PC-3 (cell line): ENCODE data around the gene MAST3. TPM values are rescaled to one million over a fixed set of nuclear protein-coding genes. Genes with fewer than 3 reads are reported as not detected.

Source experiments
- ATAC-seq: fragments of 200-7000 bp; cut with Tn5 transposase; 2 replicates; pipeline ENCODE4 v1.9.1; 2020; ENCODE audit warnings: mild to moderate bottlenecking, moderate library complexity
- BruUV-seq: library from RNA; stranded (reverse); fragments of 400-500 nt; replicated peaks from 2 replicates; lab custom pipeline; 2021; lab: Mats Ljungman, UMichigan
- CTCF ChIA-PET: fragments of 300-600 bp; sonication (Branson Sonifier 250); formaldehyde crosslinking; loops from one replicate; lab custom pipeline; 2022; ENCODE audit warnings: antibody characterized with exemption; lab: Charles Lee
- POLR2A ChIA-PET: fragments of 300-600 bp; sonication (Branson Sonifier 250); formaldehyde crosslinking; loops from one replicate; lab custom pipeline; 2022; ENCODE audit warnings: antibody characterized with exemption; ENCODE audit not compliant: unreplicated experiment; lab: Charles Lee
- DNase-seq: peaks from one replicate; pipeline ENCODE4 v3.0.0-alpha.2; 2015
- H2AFZ ChIP-seq: fragments of 300-600 bp; sonication (generic); 2 replicates; pipeline ENCODE4 v1.6.0; 2016; ENCODE audit warnings: antibody characterized with exemption, low read length
- H3F3A ChIP-seq: fragments of 300-600 bp; sonication (generic); one replicate; pipeline ENCODE4 v1.6.0; 2017; ENCODE audit warnings: antibody characterized with exemption, low read length, control low read depth, mild to moderate bottlenecking; ENCODE audit not compliant: unreplicated experiment
- H3K27ac ChIP-seq: fragments of 300-600 bp; sonication (generic); 2 replicates; pipeline ENCODE4 v1.5.1; 2016; ENCODE audit warnings: mild to moderate bottlenecking, low read length
- H3K27me3 ChIP-seq: fragments of 300-600 bp; sonication (generic); 2 replicates; pipeline ENCODE4 v1.6.1; 2016; ENCODE audit warnings: low read length, mixed read lengths
- H3K36me3 ChIP-seq: fragments of 300-600 bp; sonication (generic); 2 replicates; pipeline ENCODE4 v1.6.1; 2016; ENCODE audit warnings: low read depth, mixed run types, low read length, mixed read lengths
- H3K4me1 ChIP-seq: fragments of 300-600 bp; sonication (generic); 2 replicates; pipeline ENCODE4 v1.5.1; 2016; ENCODE audit warnings: low read length; ENCODE audit not compliant: insufficient read depth
- H3K4me2 ChIP-seq: fragments of 300-600 bp; sonication (generic); 2 replicates; pipeline ENCODE4 v1.6.0; 2016; ENCODE audit warnings: low read length
- H3K4me3 ChIP-seq: fragments of 300-600 bp; sonication (generic); 2 replicates; pipeline ENCODE4 v1.5.1; 2016; ENCODE audit warnings: mild to moderate bottlenecking, low read length, mixed read lengths
- H3K79me2 ChIP-seq: fragments of 300-600 bp; sonication (generic); 2 replicates; pipeline ENCODE4 v1.6.1; 2017; ENCODE audit warnings: low read length, mixed read lengths
- H3K9ac ChIP-seq: fragments of 300-600 bp; sonication (generic); 2 replicates; pipeline ENCODE4 v1.6.0; 2016; ENCODE audit warnings: mild to moderate bottlenecking, low read length
- H3K9me2 ChIP-seq: fragments of 300-600 bp; sonication (generic); replicated peaks from 2 replicates; pipeline ENCODE4 v1.6.1; 2016; ENCODE audit warnings: mixed run types, low read length, mixed read lengths
- H3K9me3 ChIP-seq: fragments of 300-600 bp; sonication (generic); 2 replicates; pipeline ENCODE4 v1.6.1; 2016; ENCODE audit warnings: low read length, mixed read lengths
- H4K20me1 ChIP-seq: fragments of 300-600 bp; sonication (generic); 2 replicates; pipeline ENCODE4 v1.6.1; 2016; ENCODE audit warnings: low read length, mixed read lengths
- CTCF ChIP-seq: fragments of 300-600 bp; sonication (generic); conservative IDR thresholded peaks from 2 replicates; pipeline ENCODE4 v1.5.1; 2017; ENCODE audit warnings: antibody characterized with exemption, low read depth, mild to moderate bottlenecking, low read length
- EZH2 ChIP-seq: fragments of 300-600 bp; sonication (generic); IDR thresholded peaks from one replicate; pipeline ENCODE4 v1.6.1; 2017; ENCODE audit warnings: antibody characterized with exemption, mild to moderate bottlenecking, low read length; ENCODE audit not compliant: unreplicated experiment
- EZH2phosphoT487 ChIP-seq: fragments of 300-600 bp; sonication (generic); IDR thresholded peaks from 2 replicates; pipeline ENCODE4 v1.6.1; 2018; ENCODE audit warnings: mild to moderate bottlenecking, antibody characterized with exemption, low read length, borderline replicate concordance
- intact Hi-C: fragments of 100-400 bp; cut with micrococcal nuclease; formaldehyde crosslinking; loops from 2 replicates; pipeline ENCODE4 v1.9.0; 2023
- total RNA-seq: library from RNA; depleted of rRNA; stranded (reverse); fragments of >200 nt; gene quantifications from 2 replicates; pipeline ENCODE4 v1.2.3, GENCODE V29; 2014

MAST3 gene
- total RNA-seq, 1 experiment from 2014 or later: 8.1 TPM

GRCh38 chr19:18150776-18151624 is 53.4 kb downstream of the MAST3 start:
- intact Hi-C loops: no loop called here
- Histone ChIP-seq H2AFZ (no peak overlapping the region), H4K20me1 (no peaks in the 10 kb centered on the region; the same call in 1 of the 2 replicates), H3K27ac (no peak overlapping the region), H3K27me3 (no peaks in the 10 kb centered on the region), H3K4me2 (peak overlapping the region; percentile 95), H3K9ac (peak overlapping the region; percentile 99; the same call in 1 of the 2 replicates), H3K79me2 (peaks cover 26% of the 10 kb centered on the region), H3K9me3 (no peaks in the 10 kb centered on the region), H3K36me3 (no peaks in the 10 kb centered on the region), H3F3A (no peaks in the 10 kb centered on the region), H3K4me3 (peak overlapping the region; percentile 80; the same call in 1 of the 2 replicates), H3K4me1 (peaks cover 12% of the 10 kb centered on the region), H3K9me2 (no peaks in the 10 kb centered on the region)
- TF ChIP-seq EZH2phosphoT487 (no peak), CTCF (no peak), EZH2 (no peak)
- POLR2A ChIA-PET: no interaction called here
- CTCF ChIA-PET: interaction anchor here (0.6 kb wide), 1 partner anchor 9 kb away, joined by 3 read pairs; no protein-coding TSS in a partner anchor
- ATAC-seq (no peak), DNase-seq (no peak)
- BruUV-seq: no TSS peak

GRCh38 chr19:18152442-18152816 is 54.9 kb downstream of the MAST3 start:
- Histone ChIP-seq H3K36me3 (0 out of 2 replicates have a peak, but pooled peaks cover 5% of the 10 kb centered on the region), H3K27ac (peak overlapping the region; percentile 46), H3K4me2 (peak overlapping the region; percentile 95), H3F3A (no peaks in the 10 kb centered on the region), H3K9ac (peak overlapping the region; percentile 99), H2AFZ (peak overlapping the region; percentile 94), H3K9me2 (no peaks in the 10 kb centered on the region), H3K4me1 (peaks cover 18% of the 10 kb centered on the region), H3K9me3 (no peaks in the 10 kb centered on the region), H3K27me3 (no peaks in the 10 kb centered on the region), H4K20me1 (no peaks in the 10 kb centered on the region; the same call in 1 of the 2 replicates), H3K4me3 (peak overlapping the region; percentile 80), H3K79me2 (peaks cover 30% of the 10 kb centered on the region)
- ChIA-PET POLR2A (interaction anchor here (0.6 kb wide), 1 partner anchor 32 kb away, joined by 3 read pairs; no protein-coding TSS in a partner anchor), CTCF (interaction anchor here (0.6 to 1.5 kb wide), 2 partner anchors 39 to 58 kb away, joined by 3 to 13 read pairs; no protein-coding TSS in a partner anchor)
- BruUV-seq: TSS peak; percentile 87
- intact Hi-C loops: loop anchor here (1.0 kb wide), 1 partner anchor 39 kb away; no protein-coding TSS in a partner anchor
- TF ChIP-seq EZH2phosphoT487: no peak
- TF ChIP-seq CTCF: peak; percentile 66
- peak; percentile 57 for ATAC-seq
- DNase-seq: peak; percentile 96
